ENCODE data around the gene IGF2R. TPM values are rescaled to one million over a fixed set of nuclear protein-coding genes. Genes with fewer than 3 reads are reported as not detected.
"Not testable (repeated sequence)": the region's sequence is repeated elsewhere in the genome, so short reads cannot be mapped to it uniquely, and the experiment has no call there.

Gene IGF2R
- polyA plus RNA-seq, 1 donor, result 77.3 TPM

DNA sequence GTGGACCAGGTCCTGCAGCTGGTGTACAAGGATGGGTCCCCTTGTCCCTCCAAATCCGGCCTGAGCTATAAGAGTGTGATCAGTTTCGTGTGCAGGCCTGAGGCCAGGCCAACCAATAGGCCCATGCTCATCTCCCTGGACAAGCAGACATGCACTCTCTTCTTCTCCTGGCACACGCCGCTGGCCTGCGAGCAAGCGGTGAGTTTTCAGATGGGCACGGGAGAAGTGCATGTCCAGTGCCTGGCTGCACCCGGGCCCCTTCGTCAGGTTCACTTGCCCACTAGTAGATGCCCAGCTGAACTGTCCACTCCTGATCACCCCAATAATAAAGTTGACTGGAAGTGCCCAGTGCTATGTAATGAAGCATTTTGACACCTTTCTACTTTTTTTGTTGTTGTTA lies 104.4 kb downstream of the IGF2R start:
- DNase-seq, result no peak

DNA sequence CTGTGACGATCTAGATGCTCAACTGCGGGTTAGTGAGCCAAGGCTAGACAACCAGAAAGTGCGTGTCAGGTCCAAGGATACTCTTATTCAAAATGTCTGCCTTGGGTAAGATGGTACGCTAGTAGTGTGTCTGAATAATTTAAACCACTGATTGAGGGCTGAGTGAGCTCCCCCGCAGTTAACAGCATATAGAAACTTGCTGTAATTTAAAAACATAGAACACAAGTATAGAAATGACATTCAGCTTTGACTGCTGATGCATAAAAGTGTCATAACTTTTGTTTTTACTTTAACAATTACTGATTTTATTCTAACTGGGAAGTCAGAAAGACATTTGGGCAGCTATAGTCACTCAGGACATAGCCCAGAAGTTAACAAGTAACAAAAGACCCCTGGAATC lies 107.1 kb downstream of the IGF2R start:
- no peak for DNase-seq

DNA sequence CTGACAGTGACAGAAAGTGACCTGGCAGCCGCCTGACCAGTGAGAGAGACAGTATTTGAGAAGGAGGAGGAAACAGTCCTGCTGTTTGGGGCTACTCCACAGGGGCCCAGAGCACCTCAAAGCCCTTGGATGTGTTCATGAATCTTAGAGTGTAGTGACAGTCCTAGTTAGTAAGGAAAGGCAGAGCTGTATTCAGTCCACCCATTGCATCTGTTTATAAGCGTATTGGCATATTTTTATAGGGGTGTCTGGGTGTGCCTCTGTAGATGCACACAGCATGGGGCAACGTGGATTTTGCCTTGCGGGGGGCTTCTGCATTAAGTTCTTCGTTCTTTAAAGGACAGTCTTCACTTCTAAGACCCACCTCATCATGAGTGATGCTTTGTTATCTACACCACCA lies 108.1 kb downstream of the IGF2R start:
- no peak for DNase-seq

DNA sequence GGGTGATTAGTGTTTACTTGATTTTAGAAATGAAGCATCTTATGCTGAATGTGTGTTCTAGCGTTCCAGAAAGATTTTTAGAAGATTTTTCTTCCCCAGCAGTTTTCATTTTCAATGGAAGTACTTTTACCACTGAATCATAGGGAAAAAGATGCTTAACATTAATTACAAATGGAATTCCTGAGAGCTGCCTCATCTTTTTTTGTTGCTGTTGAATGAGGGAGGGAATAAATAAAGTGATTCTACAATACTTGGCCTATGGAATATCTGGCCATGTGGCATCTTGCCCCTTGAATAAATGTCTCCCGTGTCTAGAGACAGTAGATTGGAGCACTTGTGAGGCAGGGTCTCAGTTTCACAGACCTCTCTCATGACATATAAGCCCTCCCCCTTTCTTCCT lies 108.6 kb downstream of the IGF2R start:
- DNase-seq, result no peak

DNA sequence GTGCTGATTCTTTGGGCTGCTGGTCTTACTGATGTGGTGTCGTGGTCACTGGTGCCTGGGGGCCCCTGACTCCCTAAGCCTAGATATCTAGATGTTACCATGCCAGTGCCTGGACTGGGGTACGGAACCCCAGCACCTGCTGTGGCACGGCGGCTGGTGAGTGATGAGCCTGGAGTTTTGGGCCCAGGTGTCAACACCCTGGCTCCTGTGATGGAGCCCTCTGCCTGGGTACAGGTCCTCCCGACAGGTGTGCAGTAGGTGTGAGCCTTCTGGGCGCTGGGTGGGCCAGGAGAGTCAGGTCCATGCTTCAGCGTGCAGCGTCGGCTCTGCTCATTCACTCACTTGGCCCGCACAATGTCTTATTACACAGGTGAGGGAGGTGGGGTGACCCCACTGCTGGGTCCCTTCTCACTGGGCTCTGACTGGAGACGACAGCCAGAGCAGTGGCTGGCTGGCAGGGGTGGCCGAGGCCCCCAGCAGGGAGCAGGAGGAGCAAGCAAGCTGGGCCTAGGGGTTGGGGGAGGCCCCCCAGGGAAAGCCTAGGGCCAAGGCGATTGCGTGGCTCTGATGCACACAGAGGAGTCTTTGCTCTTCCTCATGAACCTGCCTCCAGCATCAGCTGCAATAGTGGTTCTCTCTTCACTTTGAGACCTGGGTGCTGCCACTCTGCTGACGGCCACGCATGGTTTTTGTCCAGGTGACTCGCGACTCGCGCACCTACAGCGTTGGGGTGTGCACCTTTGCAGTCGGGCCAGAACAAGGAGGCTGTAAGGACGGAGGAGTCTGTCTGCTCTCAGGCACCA lies 110.2 kb downstream of the IGF2R start:
- no peak for DNase-seq

DNA sequence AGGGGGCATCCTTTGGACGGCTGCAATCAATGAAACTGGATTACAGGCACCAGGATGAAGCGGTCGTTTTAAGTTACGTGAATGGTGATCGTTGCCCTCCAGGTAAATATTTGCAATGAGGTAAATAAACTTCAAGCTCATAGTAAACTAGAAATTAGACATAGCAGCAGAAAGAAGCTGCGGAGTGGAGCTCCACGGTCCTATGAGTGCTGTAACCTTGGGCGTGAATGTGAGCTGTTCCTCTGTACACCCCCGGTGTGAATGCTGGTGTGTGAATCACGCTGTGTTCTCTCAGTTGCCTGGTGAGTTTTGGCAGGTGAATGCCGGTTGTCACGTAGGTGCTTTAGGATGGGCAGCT lies 110.8 kb downstream of the IGF2R start:
- no peak for DNase-seq

DNA sequence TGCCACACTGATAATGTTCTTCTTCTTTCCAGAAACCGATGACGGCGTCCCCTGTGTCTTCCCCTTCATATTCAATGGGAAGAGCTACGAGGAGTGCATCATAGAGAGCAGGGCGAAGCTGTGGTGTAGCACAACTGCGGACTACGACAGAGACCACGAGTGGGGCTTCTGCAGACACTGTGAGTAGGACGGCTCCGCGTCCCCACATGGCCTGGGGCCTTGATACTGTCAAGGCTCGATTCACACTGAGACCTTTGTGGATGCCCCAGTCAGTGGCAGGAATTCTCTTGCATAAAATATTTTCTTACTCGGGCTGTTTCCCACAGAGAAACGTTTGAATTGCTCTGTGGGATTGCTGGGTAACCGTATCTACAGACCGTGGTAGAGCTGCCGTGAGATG lies 111.2 kb downstream of the IGF2R start:
- DNase-seq, result no peak

DNA sequence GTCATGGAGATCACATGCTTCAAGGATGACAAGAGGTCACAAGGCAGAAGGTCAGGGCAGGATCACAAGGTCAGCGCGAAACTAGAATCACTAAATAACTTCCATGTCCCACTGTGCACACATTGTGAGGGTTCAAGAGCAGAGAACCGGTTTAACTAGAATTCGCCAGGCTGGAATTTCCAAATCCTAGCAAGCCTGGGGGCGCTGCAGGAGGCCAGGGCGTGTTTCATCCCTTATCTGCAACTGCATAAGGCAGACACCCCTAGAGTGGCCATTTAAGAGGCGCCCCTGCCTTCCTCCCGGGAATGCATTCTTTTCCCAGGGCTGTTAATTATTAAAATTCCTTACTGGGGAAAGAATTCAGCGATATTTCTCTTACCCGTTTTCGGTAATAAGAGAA lies 112.5 kb downstream of the IGF2R start:
- no peak for DNase-seq

DNA sequence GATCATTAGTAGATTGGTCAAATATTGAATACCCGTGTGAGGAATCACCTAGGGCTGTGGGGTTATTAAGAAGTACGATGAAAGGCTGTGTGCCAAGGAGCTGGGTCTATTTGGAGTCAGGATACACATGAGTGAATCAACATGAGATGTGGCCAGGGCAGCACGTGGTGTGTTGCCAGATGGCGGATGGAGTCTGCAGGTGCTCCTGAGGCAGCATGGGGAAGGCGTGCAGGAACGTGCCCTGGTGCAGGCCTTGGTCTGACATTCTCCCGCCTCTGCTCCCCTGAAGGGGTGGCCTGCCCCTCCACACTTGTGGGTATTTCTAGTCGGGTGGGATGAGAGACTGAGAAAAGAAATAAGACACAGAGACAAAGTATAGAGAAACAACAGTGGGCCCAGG lies 113.7 kb downstream of the IGF2R start:
- no peak for DNase-seq

DNA sequence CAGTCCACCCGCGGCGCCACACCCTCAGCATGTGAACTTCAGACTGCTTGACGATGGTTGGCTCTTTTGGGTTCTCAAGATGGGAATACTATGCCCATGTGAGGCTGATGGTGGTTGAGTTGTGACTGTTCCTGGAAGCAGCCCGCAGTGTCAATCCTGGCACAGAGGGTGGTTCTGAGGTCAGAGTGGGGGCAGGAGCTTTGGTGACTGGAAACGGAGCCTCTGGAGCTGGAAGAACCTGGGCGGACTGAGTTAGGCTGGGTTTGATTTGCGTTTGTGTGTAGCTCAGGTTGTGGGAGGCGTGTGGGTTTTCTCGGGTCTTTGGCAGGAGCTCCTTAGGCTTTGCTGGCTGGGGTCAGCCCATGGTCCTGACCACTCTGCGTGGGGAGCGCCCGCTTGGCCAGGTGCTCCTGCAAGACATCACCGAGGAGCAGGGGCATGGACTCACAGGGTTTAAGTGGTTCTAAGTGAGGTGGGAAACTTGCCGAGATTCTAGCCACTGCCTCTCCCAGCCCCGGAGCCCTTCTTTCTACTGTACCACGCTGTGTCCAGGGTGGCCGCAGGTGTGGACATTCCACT lies 115.4 kb downstream of the IGF2R start:
- DNase-seq, result no peak

DNA sequence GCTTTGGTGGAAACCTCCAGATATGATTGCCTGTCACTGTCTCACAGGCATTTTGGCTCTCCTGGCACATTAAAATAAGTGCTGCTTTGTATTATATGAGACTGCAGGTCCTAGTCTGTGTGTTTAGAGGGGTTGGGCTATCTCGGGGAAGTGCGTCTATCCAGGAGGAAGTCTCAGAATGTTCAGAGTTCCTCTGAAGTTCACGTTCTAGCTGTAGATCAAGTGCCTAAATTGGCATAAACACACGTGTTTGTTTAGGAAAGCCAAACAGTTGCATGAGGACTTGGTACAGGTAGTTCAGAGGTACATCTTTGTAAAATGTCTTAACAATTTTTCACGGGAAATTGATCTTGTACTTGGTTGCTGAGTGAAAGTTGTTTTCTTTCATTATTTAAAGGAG lies 116.3 kb downstream of the IGF2R start:
- no peak for DNase-seq

DNA sequence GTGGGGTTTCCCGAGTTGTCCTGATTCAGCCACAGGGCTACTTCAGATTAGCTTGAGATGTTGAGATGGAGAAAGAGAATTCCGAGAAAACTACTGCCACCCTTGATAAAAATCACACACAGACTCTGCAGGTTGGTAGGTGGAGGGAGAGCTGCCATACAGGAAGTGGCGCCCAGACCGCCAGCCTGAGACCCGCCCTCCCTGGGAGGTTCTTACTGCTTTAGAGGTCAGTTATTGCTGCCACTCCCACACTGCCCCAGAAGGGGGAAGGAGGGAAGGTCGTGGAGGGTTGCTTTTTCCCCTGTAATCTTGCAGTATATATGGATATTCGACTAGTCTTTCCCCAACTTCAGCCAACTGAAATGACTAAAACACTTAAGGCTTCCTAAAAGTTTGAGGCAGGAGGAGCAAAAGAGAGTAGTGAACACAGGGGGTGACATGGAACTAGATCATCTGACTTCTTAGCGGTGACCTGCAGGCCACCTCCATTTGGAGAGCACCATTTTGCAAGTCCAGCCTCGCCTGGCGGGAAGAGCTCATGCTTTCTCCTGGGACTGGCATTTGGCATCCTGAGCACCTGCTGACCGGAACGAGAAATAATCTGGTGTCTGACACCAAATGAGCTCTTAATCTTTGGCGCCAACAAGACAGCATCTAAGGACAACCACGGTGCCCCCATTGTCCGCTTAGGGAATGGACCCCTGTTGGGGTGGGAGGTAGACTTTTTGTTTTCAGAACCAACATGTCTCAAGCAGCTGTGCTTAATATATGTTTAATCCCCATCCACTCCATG lies 117.0 kb downstream of the IGF2R start:
- no peak for DNase-seq

DNA sequence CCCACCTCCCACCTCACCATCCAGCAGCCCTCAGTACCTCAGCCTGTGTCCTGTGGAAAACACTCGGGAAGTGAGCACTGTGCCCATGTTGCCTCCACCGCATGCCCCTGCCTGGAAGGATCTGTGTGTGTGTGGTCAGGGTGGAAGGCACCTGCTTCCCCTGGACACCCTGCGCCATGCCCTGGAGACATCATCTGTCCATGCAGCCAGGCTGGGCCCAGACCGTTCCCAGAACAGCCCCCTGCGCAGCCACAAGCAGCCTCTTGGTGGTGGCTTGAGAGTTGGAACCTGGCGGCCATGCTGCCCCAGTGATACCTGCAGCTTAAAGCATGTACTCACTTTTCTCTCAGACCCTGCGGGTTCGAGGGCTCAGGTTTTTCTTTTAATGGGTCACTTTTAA lies 117.9 kb downstream of the IGF2R start:
- DNase-seq, result no peak

DNA sequence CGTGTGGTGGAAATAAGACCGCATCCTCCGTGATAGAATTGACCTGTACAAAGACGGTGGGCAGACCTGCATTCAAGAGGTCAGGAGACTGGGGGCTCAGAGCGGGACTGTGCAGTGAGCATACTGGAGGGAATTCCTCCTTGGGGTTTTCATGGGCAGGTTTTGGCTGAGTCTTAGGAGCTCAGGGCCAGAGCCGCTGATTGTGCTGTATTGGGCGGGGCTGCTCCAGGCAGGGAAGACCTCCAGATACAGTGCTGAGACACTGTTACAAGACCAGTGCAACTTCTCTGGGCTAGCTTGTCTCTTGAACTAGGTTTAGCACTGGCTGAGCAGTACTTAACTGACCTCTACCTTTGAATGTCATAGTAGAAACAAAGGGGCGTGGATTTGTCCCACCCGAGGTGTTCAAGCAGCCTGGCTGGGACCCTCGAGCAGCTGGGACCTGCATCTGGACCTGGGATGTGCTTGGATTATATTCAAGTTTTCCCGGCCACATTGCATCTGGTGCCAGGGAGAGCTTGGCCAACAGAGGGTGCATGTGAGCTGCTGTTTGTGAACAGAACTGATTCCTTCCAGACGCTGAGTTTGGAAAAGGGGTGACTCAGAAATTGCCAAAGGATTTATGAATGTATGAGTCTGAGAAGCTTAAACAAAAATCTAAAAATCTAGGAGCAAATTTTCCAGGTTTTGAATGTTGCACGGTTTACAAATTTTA lies 119.3 kb downstream of the IGF2R start:
- peak; percentile 42 for DNase-seq

DNA sequence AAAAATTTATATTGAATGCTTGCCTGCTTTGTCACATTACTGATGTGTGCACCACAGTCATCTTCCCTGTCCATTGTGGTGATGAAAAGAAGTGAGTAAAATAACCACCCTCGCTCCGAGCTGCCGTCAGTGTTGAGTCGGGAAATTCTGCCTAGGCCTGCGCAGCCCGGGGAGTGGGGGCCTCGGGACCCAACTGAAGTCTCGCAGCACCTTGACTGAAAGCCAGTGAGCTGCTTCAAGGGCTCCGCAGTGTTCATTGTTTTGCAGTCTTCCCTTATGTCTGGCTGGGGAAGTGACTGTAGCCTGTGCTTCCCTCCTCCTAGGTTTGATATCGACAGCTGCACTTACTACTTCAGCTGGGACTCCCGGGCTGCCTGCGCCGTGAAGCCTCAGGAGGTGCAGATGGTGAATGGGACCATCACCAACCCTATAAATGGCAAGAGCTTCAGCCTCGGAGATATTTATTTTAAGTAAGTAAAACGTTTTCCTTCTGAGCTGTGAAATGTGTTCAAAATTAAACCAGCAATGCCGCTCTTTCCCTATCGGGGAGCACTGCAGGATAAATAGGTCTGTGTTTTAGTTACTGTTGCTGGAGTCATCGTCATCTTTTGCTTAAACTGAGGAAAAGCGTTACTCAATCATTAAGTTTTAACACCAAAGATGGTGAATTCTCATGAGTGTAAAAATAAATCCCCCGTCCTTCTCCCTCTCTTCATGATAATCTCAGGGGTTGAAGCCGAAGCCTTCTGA lies 120.1 kb downstream of the IGF2R start:
- DNase-seq, result no peak

DNA sequence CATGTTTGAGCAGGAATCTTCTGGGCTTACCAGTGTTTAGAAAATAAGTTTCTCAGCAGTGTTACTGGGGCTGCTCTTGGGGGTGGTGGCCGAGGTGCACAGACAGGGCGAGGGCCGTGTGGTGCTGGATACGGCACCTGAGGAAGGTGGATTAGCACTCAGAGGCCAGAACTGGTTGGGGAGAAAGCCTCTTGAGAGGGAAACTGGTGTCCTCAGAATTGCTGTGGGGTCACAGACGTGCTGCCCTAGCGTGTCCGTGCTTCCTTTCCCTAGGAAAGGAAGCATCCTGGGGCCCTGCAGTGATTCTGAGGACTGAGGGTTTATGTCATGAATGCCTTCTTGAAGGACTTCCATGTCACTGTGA lies 120.6 kb downstream of the IGF2R start:
- no peak for DNase-seq

DNA sequence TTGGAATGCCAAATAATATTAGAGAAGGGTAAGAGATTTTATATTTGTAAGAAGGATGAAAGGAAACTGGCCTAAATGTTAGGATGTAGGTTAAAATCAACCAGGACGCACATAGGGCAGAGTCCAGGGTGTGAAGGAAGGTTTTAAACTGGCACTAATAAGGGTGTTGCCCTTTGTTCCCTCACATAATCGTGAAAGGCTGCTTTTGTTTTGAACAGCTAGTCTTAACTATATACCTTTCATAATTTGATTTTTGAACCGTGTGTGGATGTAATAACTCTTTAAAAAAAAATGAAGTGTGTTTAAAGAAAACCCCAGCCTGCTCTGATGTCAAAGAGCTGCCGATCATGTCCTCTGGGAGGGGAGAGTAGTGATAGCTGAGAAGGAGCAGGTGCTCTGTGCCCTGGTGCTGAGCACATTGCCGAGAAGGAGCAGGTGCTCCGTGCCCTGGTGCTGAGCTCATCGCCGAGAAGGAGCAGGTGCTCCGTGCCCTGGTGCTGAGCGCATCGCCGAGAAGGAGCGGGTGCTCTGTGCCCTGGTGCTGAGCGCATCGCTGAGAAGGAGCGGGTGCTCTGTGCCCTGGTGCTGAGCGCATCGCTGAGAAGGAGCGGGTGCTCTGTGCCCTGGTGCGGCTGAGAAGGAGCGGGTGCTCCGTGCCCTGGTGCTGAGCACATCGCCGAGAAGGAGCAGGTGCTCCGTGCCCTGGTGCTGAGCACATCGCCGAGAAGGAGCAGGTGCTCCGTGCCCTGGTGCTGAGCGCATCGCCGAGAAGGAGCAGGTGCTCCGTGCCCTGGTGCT lies 121.8 kb downstream of the IGF2R start:
- DNase-seq, result not testable (repeated sequence)

DNA sequence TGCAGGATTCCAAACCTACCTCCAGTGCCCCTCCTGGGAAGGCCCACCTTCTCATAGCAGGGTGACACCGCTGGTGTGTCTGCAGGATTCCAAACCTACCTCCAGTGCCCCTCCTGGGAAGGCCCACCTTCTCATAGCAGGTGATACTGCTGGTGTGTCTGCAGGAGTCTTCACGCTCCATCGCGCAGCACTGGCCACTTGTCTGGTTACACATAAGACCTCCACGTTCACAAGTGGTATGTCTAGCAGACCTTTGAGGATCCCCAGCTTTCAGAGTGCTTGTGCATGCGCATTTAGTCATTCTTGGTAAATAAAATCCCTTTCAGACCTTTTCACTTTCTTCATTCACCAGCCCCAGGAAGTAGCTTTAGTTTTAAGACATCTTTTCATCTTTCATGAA lies 123.3 kb downstream of the IGF2R start:
- not testable (repeated sequence) for DNase-seq

DNA sequence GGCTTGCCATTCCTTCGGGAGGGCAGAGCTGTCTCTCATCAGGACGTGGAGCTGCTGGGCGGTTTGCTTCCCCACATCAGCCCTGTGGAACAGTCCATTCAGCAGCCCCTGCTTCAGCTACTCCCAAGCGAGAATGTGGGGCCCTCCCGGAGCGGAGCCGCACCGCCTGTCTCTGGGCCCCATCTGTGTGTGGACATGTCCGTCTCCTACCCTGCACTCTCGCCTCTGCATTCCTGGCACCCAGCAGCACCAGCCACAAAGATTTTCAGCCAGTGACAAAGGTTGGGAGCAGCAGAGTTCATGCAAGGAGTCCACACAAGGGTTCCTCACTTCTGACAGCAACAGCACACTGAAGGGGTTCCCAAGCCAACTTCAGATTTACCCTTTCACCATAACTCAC lies 123.7 kb downstream of the IGF2R start:
- no peak for DNase-seq

DNA sequence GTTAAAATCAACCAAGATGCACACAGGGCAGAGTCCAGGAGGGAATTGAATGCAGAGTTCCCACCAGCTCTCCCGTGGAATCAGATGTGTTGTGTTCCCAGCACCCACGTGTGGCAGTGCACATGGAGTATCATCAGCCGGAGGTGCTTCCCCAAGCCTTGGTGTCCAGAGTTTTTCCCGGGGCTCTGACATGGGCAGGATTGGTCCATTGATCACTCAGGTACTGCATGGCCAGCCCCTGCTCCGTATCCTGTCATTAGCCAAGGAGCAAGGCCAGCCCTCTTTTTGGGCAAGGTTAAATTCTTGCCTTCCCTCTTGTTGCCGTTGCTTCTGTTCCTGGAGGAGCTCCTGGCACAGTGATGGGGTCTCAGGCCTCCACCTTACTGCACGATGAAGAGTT lies 124.2 kb downstream of the IGF2R start:
- no peak for DNase-seq

DNA sequence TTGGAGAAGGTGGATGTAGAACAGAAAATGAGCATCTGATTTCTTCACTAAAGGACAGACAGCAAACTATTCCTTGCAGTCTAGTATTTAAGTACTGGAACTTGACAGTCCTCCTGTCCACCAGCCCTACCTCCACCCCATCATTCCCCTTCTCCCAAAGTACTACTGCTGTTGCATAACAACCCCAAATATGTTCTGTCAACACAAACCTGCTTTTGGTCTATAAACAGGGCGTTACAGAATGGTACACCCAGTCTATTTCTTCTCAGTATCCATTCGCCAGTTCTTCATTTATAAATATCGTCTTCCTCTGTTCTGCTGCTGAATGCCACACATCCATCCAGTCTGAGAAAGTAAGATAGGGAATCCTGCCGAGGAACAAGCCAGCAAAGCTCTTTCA lies 125.1 kb downstream of the IGF2R start:
- no peak for DNase-seq

All from left kidney (tissue), 2 donors.